Omental fat pad (tissue), 4 donors: Measurements from ENCODE around the gene STH. TPM values are rescaled to one million over a fixed set of nuclear protein-coding genes. Genes with fewer than 3 reads are reported as not detected.

ENCODE experiments used
- ATAC-seq: fragments of 150-250 bp; one replicate; pipeline ENCODE4 v1.9.1; 2016; ENCODE audit warnings: mild to moderate bottlenecking, moderate library complexity; ENCODE audit not compliant: low FRiP score
- DNase-seq: peaks from one replicate; pipeline ENCODE4 v3.0.0-alpha.2; 2019; ENCODE audit warnings: low spot score
- total RNA-seq, 4 donors: library from RNA; depleted of rRNA; stranded (reverse); fragments of >200 nt; gene quantifications; one replicate each; pipeline ENCODE4 v1.1.0, GENCODE V29; 2016
- TF ChIP-seq, protein P1 (sequence below), 3 donors: fragments of 450-650 bp; IDR thresholded peaks; one replicate each; pipeline ENCODE4 v1.5.1; 2016 to 2017; ENCODE audit warnings: antibody characterized with exemption in 3 of 3, mild to moderate bottlenecking in 3 of 3, moderate library complexity in 2 of 3

The STH gene
- total RNA-seq, 4 donors from 2014 or later, result not detected

DNA sequence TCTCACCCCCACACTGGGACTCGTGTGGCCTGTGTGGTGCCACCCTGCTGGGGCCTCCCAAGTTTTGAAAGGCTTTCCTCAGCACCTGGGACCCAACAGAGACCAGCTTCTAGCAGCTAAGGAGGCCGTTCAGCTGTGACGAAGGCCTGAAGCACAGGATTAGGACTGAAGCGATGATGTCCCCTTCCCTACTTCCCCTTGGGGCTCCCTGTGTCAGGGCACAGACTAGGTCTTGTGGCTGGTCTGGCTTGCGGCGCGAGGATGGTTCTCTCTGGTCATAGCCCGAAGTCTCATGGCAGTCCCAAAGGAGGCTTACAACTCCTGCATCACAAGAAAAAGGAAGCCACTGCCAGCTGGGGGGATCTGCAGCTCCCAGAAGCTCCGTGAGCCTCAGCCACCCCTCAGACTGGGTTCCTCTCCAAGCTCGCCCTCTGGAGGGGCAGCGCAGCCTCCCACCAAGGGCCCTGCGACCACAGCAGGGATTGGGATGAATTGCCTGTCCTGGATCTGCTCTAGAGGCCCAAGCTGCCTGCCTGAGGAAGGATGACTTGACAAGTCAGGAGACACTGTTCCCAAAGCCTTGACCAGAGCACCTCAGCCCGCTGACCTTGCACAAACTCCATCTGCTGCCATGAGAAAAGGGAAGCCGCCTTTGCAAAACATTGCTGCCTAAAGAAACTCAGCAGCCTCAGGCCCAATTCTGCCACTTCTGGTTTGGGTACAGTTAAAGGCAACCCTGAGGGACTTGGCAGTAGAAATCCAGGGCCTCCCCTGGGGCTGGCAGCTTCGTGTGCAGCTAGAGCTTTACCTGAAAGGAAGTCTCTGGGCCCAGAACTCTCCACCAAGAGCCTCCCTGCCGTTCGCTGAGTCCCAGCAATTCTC lies 27.4 kb downstream of the STH start:
- ATAC-seq (no peak), DNase-seq (no peak)
- TF ChIP-seq, protein P1, sequence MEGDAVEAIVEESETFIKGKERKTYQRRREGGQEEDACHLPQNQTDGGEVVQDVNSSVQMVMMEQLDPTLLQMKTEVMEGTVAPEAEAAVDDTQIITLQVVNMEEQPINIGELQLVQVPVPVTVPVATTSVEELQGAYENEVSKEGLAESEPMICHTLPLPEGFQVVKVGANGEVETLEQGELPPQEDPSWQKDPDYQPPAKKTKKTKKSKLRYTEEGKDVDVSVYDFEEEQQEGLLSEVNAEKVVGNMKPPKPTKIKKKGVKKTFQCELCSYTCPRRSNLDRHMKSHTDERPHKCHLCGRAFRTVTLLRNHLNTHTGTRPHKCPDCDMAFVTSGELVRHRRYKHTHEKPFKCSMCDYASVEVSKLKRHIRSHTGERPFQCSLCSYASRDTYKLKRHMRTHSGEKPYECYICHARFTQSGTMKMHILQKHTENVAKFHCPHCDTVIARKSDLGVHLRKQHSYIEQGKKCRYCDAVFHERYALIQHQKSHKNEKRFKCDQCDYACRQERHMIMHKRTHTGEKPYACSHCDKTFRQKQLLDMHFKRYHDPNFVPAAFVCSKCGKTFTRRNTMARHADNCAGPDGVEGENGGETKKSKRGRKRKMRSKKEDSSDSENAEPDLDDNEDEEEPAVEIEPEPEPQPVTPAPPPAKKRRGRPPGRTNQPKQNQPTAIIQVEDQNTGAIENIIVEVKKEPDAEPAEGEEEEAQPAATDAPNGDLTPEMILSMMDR (IDR thresholded peaks at IDR 0.05), result no peak

DNA sequence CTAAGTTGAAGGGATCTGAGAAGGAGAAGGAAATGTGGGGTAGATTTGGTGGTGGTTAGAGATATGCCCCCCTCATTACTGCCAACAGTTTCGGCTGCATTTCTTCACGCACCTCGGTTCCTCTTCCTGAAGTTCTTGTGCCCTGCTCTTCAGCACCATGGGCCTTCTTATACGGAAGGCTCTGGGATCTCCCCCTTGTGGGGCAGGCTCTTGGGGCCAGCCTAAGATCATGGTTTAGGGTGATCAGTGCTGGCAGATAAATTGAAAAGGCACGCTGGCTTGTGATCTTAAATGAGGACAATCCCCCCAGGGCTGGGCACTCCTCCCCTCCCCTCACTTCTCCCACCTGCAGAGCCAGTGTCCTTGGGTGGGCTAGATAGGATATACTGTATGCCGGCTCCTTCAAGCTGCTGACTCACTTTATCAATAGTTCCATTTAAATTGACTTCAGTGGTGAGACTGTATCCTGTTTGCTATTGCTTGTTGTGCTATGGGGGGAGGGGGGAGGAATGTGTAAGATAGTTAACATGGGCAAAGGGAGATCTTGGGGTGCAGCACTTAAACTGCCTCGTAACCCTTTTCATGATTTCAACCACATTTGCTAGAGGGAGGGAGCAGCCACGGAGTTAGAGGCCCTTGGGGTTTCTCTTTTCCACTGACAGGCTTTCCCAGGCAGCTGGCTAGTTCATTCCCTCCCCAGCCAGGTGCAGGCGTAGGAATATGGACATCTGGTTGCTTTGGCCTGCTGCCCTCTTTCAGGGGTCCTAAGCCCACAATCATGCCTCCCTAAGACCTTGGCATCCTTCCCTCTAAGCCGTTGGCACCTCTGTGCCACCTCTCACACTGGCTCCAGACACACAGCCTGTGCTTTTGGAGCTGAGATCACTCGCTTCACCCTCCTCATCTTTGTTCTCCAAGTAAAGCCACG lies 28.3 kb downstream of the STH start:
- TF ChIP-seq, protein P1 (IDR thresholded peaks at IDR 0.05), result no peak
- no peak for ATAC-seq

DNA sequence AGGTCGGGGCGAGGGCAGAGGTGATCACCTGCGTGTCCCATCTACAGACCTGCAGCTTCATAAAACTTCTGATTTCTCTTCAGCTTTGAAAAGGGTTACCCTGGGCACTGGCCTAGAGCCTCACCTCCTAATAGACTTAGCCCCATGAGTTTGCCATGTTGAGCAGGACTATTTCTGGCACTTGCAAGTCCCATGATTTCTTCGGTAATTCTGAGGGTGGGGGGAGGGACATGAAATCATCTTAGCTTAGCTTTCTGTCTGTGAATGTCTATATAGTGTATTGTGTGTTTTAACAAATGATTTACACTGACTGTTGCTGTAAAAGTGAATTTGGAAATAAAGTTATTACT lies 28.9 kb downstream of the STH start:
- no peak for ATAC-seq

More for the DNA sequence above, 28.3 kb downstream of the STH start:
- no peak for DNase-seq

DNA sequence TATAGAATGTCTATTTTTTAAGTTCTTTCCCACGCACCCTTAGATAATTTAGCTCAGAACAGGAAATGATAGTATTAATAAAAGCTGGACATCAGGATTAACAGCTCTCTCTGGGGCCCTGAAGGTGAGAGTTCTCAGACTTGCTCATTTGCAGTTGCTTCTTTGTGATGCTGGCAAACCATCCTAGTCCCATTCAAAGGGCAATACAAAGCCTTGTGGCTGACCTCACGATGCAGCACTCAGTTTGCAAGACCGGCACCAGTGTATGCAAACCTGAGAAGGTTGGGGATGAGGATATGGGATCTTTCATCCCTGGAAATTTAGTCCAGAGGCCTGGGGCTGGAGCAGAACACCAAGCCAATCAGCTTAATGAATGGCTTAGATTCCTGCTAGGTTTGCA lies 29.3 kb downstream of the STH start:
- TF ChIP-seq, protein P1 (IDR thresholded peaks at IDR 0.05), result no peak
- ATAC-seq (no peak), DNase-seq (no peak)

More for the DNA sequence above, 28.9 kb downstream of the STH start:
- no peak for DNase-seq
- TF ChIP-seq, protein P1 (IDR thresholded peaks at IDR 0.05), result no peak

DNA sequence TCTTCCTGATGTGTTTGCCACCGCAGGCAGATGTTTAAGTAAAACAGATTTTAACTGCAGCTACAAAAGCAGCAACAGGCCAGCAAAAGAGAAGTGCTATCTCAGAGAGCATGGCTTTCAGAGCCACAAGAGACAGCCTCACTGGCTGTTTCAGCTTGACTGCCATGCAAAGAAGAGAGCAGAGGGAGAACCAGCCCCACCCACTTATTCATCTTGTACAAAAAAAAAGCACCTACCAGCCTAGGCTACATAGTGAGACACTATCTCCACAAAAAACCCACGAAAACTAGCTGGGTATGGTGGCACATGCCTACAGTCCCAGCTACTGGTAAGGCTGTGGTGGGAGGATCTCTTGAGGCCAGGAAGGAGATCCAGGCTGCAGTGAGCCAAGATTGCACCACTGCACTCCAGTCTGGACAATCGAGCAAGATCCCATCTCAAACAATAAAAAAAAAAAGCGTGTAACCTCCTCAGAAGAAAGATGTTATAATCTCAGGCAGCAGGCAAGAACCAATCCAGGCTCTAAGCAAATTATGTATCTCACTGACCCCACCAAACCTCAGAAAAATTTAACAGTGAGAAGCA lies 30.0 kb downstream of the STH start:
- DNase-seq (no peak), ATAC-seq (no peak)
- TF ChIP-seq, protein P1 (IDR thresholded peaks at IDR 0.05), result no peak

DNA sequence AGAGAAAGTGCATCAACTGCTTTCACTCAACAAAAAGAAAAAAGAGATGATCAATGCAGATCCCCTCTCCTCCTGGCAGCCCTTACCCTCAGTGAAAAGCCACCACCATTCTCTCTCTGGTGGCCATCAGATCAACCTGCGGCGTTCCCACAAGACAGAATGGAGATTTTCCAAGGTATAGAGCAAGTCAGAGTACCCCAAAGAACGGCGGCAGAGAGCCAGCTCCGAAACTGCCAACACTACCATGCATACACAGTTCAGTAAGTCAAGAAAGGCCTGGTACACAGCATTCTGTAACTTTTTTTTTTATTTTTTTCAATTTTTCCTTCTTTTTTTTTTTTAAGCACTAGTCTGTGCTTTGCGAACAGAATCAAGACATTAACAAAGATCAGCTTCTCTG lies 30.6 kb downstream of the STH start:
- no peak for ATAC-seq
- no peak for DNase-seq
- TF ChIP-seq, protein P1 (IDR thresholded peaks at IDR 0.05), result no peak
